HepG2 (cell line): ENCODE results near the gene ZMIZ1. TPM values are rescaled to one million over a fixed set of nuclear protein-coding genes. Genes with fewer than 3 reads are reported as not detected.

ENCODE experiments used
- ATAC-seq: fragments of 200-7000 bp; cut with Tn5 transposase; 3 replicates; pipeline ENCODE4 v1.9.1; 2020; ENCODE audit warnings: mild to moderate bottlenecking, moderate library complexity
- BruUV-seq: library from RNA; stranded (reverse); fragments of 400-500 nt; replicated peaks from 2 replicates; lab custom pipeline; 2021; lab: Mats Ljungman, UMichigan
- CTCF ChIA-PET: fragments of 300-600 bp; formaldehyde crosslinking; extraction: SDS; loops from one replicate; lab custom pipeline; 2021; ENCODE audit warnings: low total read pairs, inconsistent platforms, low intra/inter-chr PET ratio; lab: Yijun Ruan, JAX
- POLR2A ChIA-PET: fragments of 350-600 bp; sonication (Branson Sonifier 250); formaldehyde crosslinking; loops from one replicate; lab custom pipeline; 2020; ENCODE audit warnings: antibody characterized with exemption, inconsistent platforms; lab: Yijun Ruan, JAX
- DNase-seq: peaks from one replicate; pipeline ENCODE4 v3.0.0-alpha.2; 2015; ENCODE audit warnings: low spot score
- FAIRE-seq: peaks from 3 replicates; lab custom pipeline; 2011; peaks lifted over from hg19 to GRCh38; lab: Jason Lieb, UNC
- H2AFZ ChIP-seq: one replicate; pipeline ENCODE4 v1.6.1; 2011; ENCODE audit warnings: low read length, inconsistent platforms
- H3K27ac ChIP-seq: fragments of 300-600 bp; 3 replicates; pipeline ENCODE4 v1.8.0; 2011; ENCODE audit warnings: mixed run types, mild to moderate bottlenecking, mixed read lengths, low read length, inconsistent platforms; ENCODE audit not compliant: insufficient read depth; ENCODE audit errors: extremely low read length
- H3K27me3 ChIP-seq, 2 experiments: fragments of 200-600 bp in 1 of 2; 2 replicates in 1 of 2; 3 replicates in 1 of 2; pipeline versions ENCODE4 v1.6.0 to v1.8.0; 2011; ENCODE audit warnings: low read length in 2 of 2, mild to moderate bottlenecking in 2 of 2, moderate library complexity in 2 of 2, inconsistent platforms in 1 of 2; ENCODE audit not compliant: insufficient read depth in 2 of 2, control insufficient read depth in 1 of 2
- H3K36me3 ChIP-seq, 2 experiments: fragments of 200-600 bp in 1 of 2; replicated peaks in 1 of 2; 2 replicates in 1 of 2; 3 replicates in 1 of 2; pipeline versions ENCODE4 v1.5.1 to v1.8.0; 2011; ENCODE audit warnings: low read length in 2 of 2, inconsistent platforms in 1 of 2; ENCODE audit not compliant: insufficient read depth in 2 of 2, control insufficient read depth in 1 of 2
- H3K4me1 ChIP-seq: 2 replicates; pipeline ENCODE4 v1.5.1; 2012; ENCODE audit warnings: low read length, inconsistent platforms; ENCODE audit not compliant: insufficient read depth
- H3K4me2 ChIP-seq: 2 replicates; pipeline ENCODE4 v1.6.0; 2011; ENCODE audit warnings: low read depth, low read length, inconsistent platforms
- H3K4me3 ChIP-seq, 3 experiments: fragments of 200-600 bp in 1 of 3; sonication (generic), shearing (Covaris generic) in 1 of 3; replicated peaks in 1 of 3; 2 replicates each; pipeline ENCODE4 v1.5.1; 2011 to 2016; ENCODE audit warnings: low read length in 3 of 3, inconsistent platforms in 2 of 3, low read depth in 2 of 3, mild to moderate bottlenecking in 2 of 3, control low read depth in 1 of 3, mixed read lengths in 1 of 3; ENCODE audit not compliant: insufficient read depth in 1 of 3
- H3K79me2 ChIP-seq: one replicate; pipeline ENCODE4 v1.6.1; 2011; ENCODE audit warnings: low read length, inconsistent platforms; ENCODE audit not compliant: insufficient read depth
- H3K9ac ChIP-seq: 2 replicates; pipeline ENCODE4 v1.6.0; 2011; ENCODE audit warnings: mild to moderate bottlenecking, low read depth, low read length, inconsistent platforms; ENCODE audit not compliant: insufficient read depth
- H3K9me3 ChIP-seq: 2 replicates; pipeline ENCODE4 v1.5.1; 2012; ENCODE audit warnings: mild to moderate bottlenecking, low read length
- H4K20me1 ChIP-seq: 2 replicates; pipeline ENCODE4 v1.6.0; 2011; ENCODE audit warnings: inconsistent platforms, mild to moderate bottlenecking, low read length, moderate library complexity; ENCODE audit not compliant: insufficient read depth
- GPN1 ChIP-seq: sonication (generic); formaldehyde crosslinking; IDR thresholded peaks from 2 replicates; pipeline ENCODE4 v1.5.1; 2020; ENCODE audit warnings: missing genetic modification reagents, borderline replicate concordance
- MED8 ChIP-seq: sonication (generic); formaldehyde crosslinking; IDR thresholded peaks from 2 replicates; pipeline ENCODE4 v1.8.1; 2023; ENCODE audit warnings: mild to moderate bottlenecking, missing genetic modification reagents; ENCODE audit not compliant: insufficient replicate concordance
- SSRP1 ChIP-seq: IDR thresholded peaks from 2 replicates; pipeline ENCODE4 v1.6.1; 2016; ENCODE audit warnings: control low read depth
- ZFP37 ChIP-seq: sonication (generic); formaldehyde crosslinking; IDR thresholded peaks from 2 replicates; pipeline ENCODE4 v1.4.0; 2020; ENCODE audit warnings: missing genetic modification reagents, borderline replicate concordance
- WGBS: methylation state at CpG from one replicate; pipeline ENCODE4 v1.1.6; 2017; ENCODE audit warnings: low lambda C conversion rate; 5-methylcytosine and 5-hydroxymethylcytosine counted together
- in situ Hi-C: cut with HindIII; loops from 2 replicates; pipeline ENCODE4 v1.10.0; 2017; ENCODE audit warnings: low pct_unique_long_range_greater_than_20kb; ENCODE audit not compliant: extremely low pct_ligation_motif_present
- intact Hi-C: fragments of 100-400 bp; cut with micrococcal nuclease; formaldehyde crosslinking; loops from one replicate; pipeline ENCODE4 v1.10.0; 2022; ENCODE audit not compliant: unreplicated experiment
- polyA plus RNA-seq, 8 experiments: library from polyadenylated mRNA; depleted of rRNA in 3 of 8; stranded (reverse) in 7 of 8; unstranded in 1 of 8; fragments of >200 nt; fragmentation: Illumina TruSeq in 4 of 8; extraction: Trizol in 4 of 8; gene quantifications; 2 replicates each; pipeline versions ENCODE4 v1.2.1 to v1.2.3, GENCODE V29; 2011 to 2016; ENCODE audit warnings: low read depth in 4 of 8, missing spikeins in 1 of 8, mixed read lengths in 1 of 8; ENCODE audit not compliant: insufficient read depth in 1 of 8
- total RNA-seq, 5 experiments: library from RNA; depleted of rRNA; stranded (reverse); fragments of >200 nt; fragmentation: Illumina TruSeq; extraction: Trizol; gene quantifications; 2 replicates each; pipeline ENCODE4 v1.2.3, GENCODE V29; 2016; ENCODE audit warnings: low read depth in 1 of 5
- TF ChIP-seq, protein P1 (sequence below): sonication (generic); formaldehyde crosslinking; IDR thresholded peaks from 2 replicates; pipeline ENCODE4 v1.8.0; 2023; ENCODE audit warnings: mild to moderate bottlenecking, missing genetic modification reagents
- TF ChIP-seq, protein P2 (sequence below): sonication (generic); formaldehyde crosslinking; IDR thresholded peaks from 2 replicates; pipeline ENCODE4 v1.9.0; 2022; ENCODE audit warnings: missing genetic modification reagents, mild to moderate bottlenecking, borderline replicate concordance
- TF ChIP-seq, protein P3 (sequence below): sonication (generic); formaldehyde crosslinking; conservative IDR thresholded peaks from 2 replicates; pipeline ENCODE4 v1.5.0; 2020; ENCODE audit warnings: missing genetic modification reagents
- TF ChIP-seq, protein P4 (sequence below): sonication (generic); formaldehyde crosslinking; IDR thresholded peaks from 2 replicates; pipeline ENCODE4 v1.4.0; 2020; ENCODE audit warnings: missing genetic modification reagents
- TF ChIP-seq, protein P5 (sequence below): sonication (generic); formaldehyde crosslinking; conservative IDR thresholded peaks from 2 replicates; pipeline ENCODE4 v1.4.0; 2020; ENCODE audit warnings: missing genetic modification reagents

Gene ZMIZ1
- total and polyA plus RNA-seq, 2 of the 13 experiments (the other 11 are each of a cell fraction or from before 2014, with no cell fraction given) = 5.3 to 10.2 TPM

DNA sequence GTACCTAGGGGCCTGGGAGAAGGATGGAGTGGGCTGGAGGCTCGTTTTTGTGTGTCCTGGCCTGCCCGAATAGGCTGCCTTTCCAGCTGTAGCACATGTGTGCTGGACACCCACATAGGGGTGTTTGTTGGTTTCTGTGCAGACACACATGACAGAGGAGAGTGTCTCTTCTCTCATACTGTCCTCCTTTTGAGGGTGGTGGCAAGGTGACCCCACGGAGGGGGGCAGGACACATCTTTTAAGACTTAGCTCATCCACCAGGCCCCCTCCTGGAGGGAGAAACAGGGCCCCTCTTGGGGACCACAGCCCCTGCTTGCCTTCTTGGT is 206.3 kb downstream of the ZMIZ1 start:
- ChIA-PET CTCF (no interaction called here), POLR2A (no interaction called here)
- H3K36me3 ChIP-seq = peaks cover 27 to 68% of the 10 kb centered on the region in 2 experiments; a peak in 4 of 5 replicates
- TF ChIP-seq SSRP1 = no peak
- TF ChIP-seq MED8 = no peak
- TF ChIP-seq, protein P1, sequence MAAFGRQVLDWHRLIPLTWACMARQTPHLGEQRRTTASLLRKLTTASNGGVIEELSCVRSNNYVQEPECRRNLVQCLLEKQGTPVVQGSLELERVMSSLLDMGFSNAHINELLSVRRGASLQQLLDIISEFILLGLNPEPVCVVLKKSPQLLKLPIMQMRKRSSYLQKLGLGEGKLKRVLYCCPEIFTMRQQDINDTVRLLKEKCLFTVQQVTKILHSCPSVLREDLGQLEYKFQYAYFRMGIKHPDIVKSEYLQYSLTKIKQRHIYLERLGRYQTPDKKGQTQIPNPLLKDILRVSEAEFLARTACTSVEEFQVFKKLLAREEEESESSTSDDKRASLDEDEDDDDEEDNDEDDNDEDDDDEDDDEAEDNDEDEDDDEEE = no peak
- TF ChIP-seq, protein P2, sequence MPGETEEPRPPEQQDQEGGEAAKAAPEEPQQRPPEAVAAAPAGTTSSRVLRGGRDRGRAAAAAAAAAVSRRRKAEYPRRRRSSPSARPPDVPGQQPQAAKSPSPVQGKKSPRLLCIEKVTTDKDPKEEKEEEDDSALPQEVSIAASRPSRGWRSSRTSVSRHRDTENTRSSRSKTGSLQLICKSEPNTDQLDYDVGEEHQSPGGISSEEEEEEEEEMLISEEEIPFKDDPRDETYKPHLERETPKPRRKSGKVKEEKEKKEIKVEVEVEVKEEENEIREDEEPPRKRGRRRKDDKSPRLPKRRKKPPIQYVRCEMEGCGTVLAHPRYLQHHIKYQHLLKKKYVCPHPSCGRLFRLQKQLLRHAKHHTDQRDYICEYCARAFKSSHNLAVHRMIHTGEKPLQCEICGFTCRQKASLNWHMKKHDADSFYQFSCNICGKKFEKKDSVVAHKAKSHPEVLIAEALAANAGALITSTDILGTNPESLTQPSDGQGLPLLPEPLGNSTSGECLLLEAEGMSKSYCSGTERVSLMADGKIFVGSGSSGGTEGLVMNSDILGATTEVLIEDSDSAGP (CRISPR knock-in tag) = no peak
- TF ChIP-seq ZFP37 (CRISPR knock-in tag) = no peak
- TF ChIP-seq, protein P3, sequence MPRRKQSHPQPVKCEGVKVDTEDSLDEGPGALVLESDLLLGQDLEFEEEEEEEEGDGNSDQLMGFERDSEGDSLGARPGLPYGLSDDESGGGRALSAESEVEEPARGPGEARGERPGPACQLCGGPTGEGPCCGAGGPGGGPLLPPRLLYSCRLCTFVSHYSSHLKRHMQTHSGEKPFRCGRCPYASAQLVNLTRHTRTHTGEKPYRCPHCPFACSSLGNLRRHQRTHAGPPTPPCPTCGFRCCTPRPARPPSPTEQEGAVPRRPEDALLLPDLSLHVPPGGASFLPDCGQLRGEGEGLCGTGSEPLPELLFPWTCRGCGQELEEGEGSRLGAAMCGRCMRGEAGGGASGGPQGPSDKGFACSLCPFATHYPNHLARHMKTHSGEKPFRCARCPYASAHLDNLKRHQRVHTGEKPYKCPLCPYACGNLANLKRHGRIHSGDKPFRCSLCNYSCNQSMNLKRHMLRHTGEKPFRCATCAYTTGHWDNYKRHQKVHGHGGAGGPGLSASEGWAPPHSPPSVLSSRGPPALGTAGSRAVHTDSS (CRISPR knock-in tag) = no peak
- TF ChIP-seq, protein P4, sequence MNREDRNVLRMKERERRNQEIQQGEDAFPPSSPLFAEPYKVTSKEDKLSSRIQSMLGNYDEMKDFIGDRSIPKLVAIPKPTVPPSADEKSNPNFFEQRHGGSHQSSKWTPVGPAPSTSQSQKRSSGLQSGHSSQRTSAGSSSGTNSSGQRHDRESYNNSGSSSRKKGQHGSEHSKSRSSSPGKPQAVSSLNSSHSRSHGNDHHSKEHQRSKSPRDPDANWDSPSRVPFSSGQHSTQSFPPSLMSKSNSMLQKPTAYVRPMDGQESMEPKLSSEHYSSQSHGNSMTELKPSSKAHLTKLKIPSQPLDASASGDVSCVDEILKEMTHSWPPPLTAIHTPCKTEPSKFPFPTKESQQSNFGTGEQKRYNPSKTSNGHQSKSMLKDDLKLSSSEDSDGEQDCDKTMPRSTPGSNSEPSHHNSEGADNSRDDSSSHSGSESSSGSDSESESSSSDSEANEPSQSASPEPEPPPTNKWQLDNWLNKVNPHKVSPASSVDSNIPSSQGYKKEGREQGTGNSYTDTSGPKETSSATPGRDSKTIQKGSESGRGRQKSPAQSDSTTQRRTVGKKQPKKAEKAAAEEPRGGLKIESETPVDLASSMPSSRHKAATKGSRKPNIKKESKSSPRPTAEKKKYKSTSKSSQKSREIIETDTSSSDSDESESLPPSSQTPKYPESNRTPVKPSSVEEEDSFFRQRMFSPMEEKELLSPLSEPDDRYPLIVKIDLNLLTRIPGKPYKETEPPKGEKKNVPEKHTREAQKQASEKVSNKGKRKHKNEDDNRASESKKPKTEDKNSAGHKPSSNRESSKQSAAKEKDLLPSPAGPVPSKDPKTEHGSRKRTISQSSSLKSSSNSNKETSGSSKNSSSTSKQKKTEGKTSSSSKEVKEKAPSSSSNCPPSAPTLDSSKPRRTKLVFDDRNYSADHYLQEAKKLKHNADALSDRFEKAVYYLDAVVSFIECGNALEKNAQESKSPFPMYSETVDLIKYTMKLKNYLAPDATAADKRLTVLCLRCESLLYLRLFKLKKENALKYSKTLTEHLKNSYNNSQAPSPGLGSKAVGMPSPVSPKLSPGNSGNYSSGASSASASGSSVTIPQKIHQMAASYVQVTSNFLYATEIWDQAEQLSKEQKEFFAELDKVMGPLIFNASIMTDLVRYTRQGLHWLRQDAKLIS (CRISPR knock-in tag) = no peak
- no peak for TF ChIP-seq GPN1 (CRISPR knock-in tag)
- TF ChIP-seq, protein P5, sequence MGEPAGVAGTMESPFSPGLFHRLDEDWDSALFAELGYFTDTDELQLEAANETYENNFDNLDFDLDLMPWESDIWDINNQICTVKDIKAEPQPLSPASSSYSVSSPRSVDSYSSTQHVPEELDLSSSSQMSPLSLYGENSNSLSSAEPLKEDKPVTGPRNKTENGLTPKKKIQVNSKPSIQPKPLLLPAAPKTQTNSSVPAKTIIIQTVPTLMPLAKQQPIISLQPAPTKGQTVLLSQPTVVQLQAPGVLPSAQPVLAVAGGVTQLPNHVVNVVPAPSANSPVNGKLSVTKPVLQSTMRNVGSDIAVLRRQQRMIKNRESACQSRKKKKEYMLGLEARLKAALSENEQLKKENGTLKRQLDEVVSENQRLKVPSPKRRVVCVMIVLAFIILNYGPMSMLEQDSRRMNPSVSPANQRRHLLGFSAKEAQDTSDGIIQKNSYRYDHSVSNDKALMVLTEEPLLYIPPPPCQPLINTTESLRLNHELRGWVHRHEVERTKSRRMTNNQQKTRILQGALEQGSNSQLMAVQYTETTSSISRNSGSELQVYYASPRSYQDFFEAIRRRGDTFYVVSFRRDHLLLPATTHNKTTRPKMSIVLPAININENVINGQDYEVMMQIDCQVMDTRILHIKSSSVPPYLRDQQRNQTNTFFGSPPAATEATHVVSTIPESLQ = no peak
- no peak overlapping the region for H2AFZ ChIP-seq
- FAIRE-seq (no peak), DNase-seq (no peak), ATAC-seq (no peak)
- H3K4me2 ChIP-seq = no peak overlapping the region
- H3K27ac ChIP-seq = no peak overlapping the region
- H3K9me3 ChIP-seq = no peaks in the 10 kb centered on the region
- H3K27me3 ChIP-seq = no peaks in the 10 kb centered on the region
- intact Hi-C loops = no loop called here
- H3K4me3 ChIP-seq = no peak overlapping the region
- H4K20me1 ChIP-seq = peaks cover 14% of the 10 kb centered on the region; the same call in 1 of the 2 replicates
- WGBS = 95% methylated on average over 3 of the region's 3 CpGs
- BruUV-seq = no TSS peak
- H3K4me1 ChIP-seq = no peaks in the 10 kb centered on the region
- no peak overlapping the region for H3K9ac ChIP-seq
- no peaks in the 10 kb centered on the region for H3K79me2 ChIP-seq
- in situ Hi-C loops = no loop called here
